Erythroblast (primary cell): ENCODE data around the gene KCNT1.

Experiments
- GATA1 ChIP-seq: IDR thresholded peaks from 2 replicates; pipeline ENCODE4 v1.6.1; 2011; ENCODE audit warnings: low read depth, mild to moderate bottlenecking, control low read depth, low read length, moderate library complexity
- POLR2A ChIP-seq: IDR thresholded peaks from 2 replicates; pipeline ENCODE4 v1.6.1; 2011; ENCODE audit warnings: mild to moderate bottlenecking, low read length

- no peak for TF ChIP-seq POLR2A
- no peak for TF ChIP-seq GATA1
These were observed 13.0 kb upstream of the KCNT1 start for GRCh38 chr9:135689011-135689410.
